Smooth muscle cell (in vitro differentiated cells): ENCODE measurements around the gene LRRC31. TPM values are rescaled to one million over a fixed set of nuclear protein-coding genes. Genes with fewer than 3 reads are reported as not detected.

Experiments used
- polyA plus RNA-seq: library from polyadenylated mRNA; unstranded; fragments of >200 nt; fragmentation: Nextera tagmentation; extraction: Ambion mirVana; gene quantifications from 2 replicates; pipeline ENCODE4 v1.2.1, GENCODE V29; 2016
- total RNA-seq: library from RNA; depleted of rRNA; stranded (reverse); fragments of >200 nt; gene quantifications from 2 replicates; pipeline ENCODE4 v1.2.3, GENCODE V29; 2014

LRRC31 gene
- total and polyA plus RNA-seq, 2 experiments from 2014 or later: not detected

Other genes starting within 250 kb of the LRRC31 start
- 0.18 and 0.27 TPM in 2 replicates for gene MECOM, start 206.2 kb downstream of the LRRC31 start, total RNA-seq
- gene MECOM, start 206.2 kb downstream of the LRRC31 start, polyA plus RNA-seq: 0.78 TPM in 1 of 2 replicates, not detected in the other
- gene TERC, start 104.9 kb downstream of the LRRC31 start, total RNA-seq: 148 and 194 TPM in 2 replicates
- gene TERC, start 104.9 kb downstream of the LRRC31 start, polyA plus RNA-seq: not detected in 2 replicates
- 1.7 and 2.2 TPM in 2 replicates for gene ACTRT3, start 100.4 kb downstream of the LRRC31 start, total RNA-seq
- 1.3 and 3.9 TPM in 2 replicates for gene ACTRT3, start 100.4 kb downstream of the LRRC31 start, polyA plus RNA-seq
- gene MYNN, start 96.5 kb downstream of the LRRC31 start, total RNA-seq: 29.9 and 33.3 TPM in 2 replicates
- 12.4 and 17.2 TPM in 2 replicates for gene MYNN, start 96.5 kb downstream of the LRRC31 start, polyA plus RNA-seq
- gene LRRIQ4, start 57.1 kb downstream of the LRRC31 start, total RNA-seq: 0.18 TPM in 1 of 2 replicates, not detected in the other
- not detected in 2 replicates for gene LRRIQ4, start 57.1 kb downstream of the LRRC31 start, polyA plus RNA-seq
- 1.8 and 2.4 TPM in 2 replicates for gene LRRC34, start 57.0 kb downstream of the LRRC31 start, total RNA-seq
- gene LRRC34, start 57.0 kb downstream of the LRRC31 start, polyA plus RNA-seq: 1.8 and 2.5 TPM in 2 replicates
- not detected in 2 replicates for gene SAMD7, start 41.6 kb upstream of the LRRC31 start, total RNA-seq
- gene SAMD7, start 41.6 kb upstream of the LRRC31 start, polyA plus RNA-seq: not detected in 2 replicates
- gene SEC62, start 96.9 kb upstream of the LRRC31 start, total RNA-seq: 41.0 and 49.1 TPM in 2 replicates
- gene SEC62, start 96.9 kb upstream of the LRRC31 start, polyA plus RNA-seq: 125 and 160 TPM in 2 replicates
- gene GPR160, start 168.1 kb upstream of the LRRC31 start, total RNA-seq: 2.3 TPM in 1 of 2 replicates, not detected in the other
- gene GPR160, start 168.1 kb upstream of the LRRC31 start, polyA plus RNA-seq: 0.83 TPM in 1 of 2 replicates, not detected in the other